Stimulated activated CD4-positive, alpha-beta T cell treated with anti-CD3 and anti-CD28 coated beads, Interleukin-2, amount 100 ng/mL, for 48 hours (primary cell): ENCODE results near the gene MICU1.
"Not testable (repeated sequence)": the region's sequence is repeated elsewhere in the genome, so short reads cannot be mapped to it uniquely, and the experiment has no call there.

Source experiments
- DNase-seq, 2 donors: peaks; one replicate each; pipeline ENCODE4 v3.0.0-alpha.2; 2020

The MICU1 gene

GRCh38 chr10:72429931-72430330 lies 195.9 kb downstream of the MICU1 start:
- no peak for DNase-seq

- no peak for DNase-seq
Observed at GRCh38 chr10:72426986-72427385, 198.9 kb downstream of the MICU1 start.

GRCh38 chr10:72425133-72425532 lies 200.7 kb downstream of the MICU1 start:
- no peak for DNase-seq

GRCh38 chr10:72424561-72424960 lies 201.3 kb downstream of the MICU1 start:
- no peak for DNase-seq

GRCh38 chr10:72423426-72423825 lies 202.5 kb downstream of the MICU1 start:
- no peak for DNase-seq

- DNase-seq = no peak
Observed at GRCh38 chr10:72421885-72422540, 203.9 kb downstream of the MICU1 start.

- DNase-seq = no peak
Observed at GRCh38 chr10:72419241-72419640, 206.6 kb downstream of the MICU1 start.

- DNase-seq = no peak
Observed at GRCh38 chr10:72418679-72419078, 207.2 kb downstream of the MICU1 start.

GRCh38 chr10:72417971-72418370 lies 207.9 kb downstream of the MICU1 start:
- no peak for DNase-seq

- no peak for DNase-seq
Observed at GRCh38 chr10:72416661-72417060, 209.2 kb downstream of the MICU1 start.

GRCh38 chr10:72414642-72415041 lies 211.2 kb downstream of the MICU1 start:
- DNase-seq = no peak

- DNase-seq = no peak
Observed at GRCh38 chr10:72409167-72409566, 216.7 kb downstream of the MICU1 start.

GRCh38 chr10:72407927-72408600 lies 217.8 kb downstream of the MICU1 start:
- DNase-seq = no peak

- DNase-seq = no peak
Observed at GRCh38 chr10:72407471-72407870, 218.4 kb downstream of the MICU1 start.

- DNase-seq = not testable (repeated sequence)
Observed at GRCh38 chr10:72395581-72395980, 230.3 kb downstream of the MICU1 start.

GRCh38 chr10:72392571-72392970 lies 233.3 kb downstream of the MICU1 start:
- DNase-seq = no peak

GRCh38 chr10:72390764-72391163 lies 235.1 kb downstream of the MICU1 start:
- DNase-seq = no peak

- no peak for DNase-seq
Observed at GRCh38 chr10:72389716-72390115, 236.2 kb downstream of the MICU1 start.

GRCh38 chr10:72389014-72389413 lies 236.9 kb downstream of the MICU1 start:
- no peak for DNase-seq

- no peak for DNase-seq
Observed at GRCh38 chr10:72388062-72388461, 237.8 kb downstream of the MICU1 start.

- no peak for DNase-seq
Observed at GRCh38 chr10:72386916-72387586, 238.8 kb downstream of the MICU1 start.

- no peak for DNase-seq
Observed at GRCh38 chr10:72385724-72386123, 240.2 kb downstream of the MICU1 start.

GRCh38 chr10:72384982-72385381 lies 240.9 kb downstream of the MICU1 start:
- not testable (repeated sequence) for DNase-seq

- no peak for DNase-seq
Observed at GRCh38 chr10:72379776-72380175, 246.1 kb downstream of the MICU1 start.
